CD4-positive, alpha-beta T cell treated with Interferon alpha-2 for 1 hour (primary cell): ENCODE data around the gene HOXD13.

Source experiments
- DNase-seq, 2 donors: peaks; one replicate each; pipeline ENCODE4 v3.0.0-alpha.2; 2020 to 2022

HOXD13 gene

GRCh38 chr2:176106581-176107539 is 14.3 kb downstream of the HOXD13 start, which contains the start of gene HOXD11:
TSS of gene HOXD11 (plus strand) at chr2:176107280. CDS start at chr2:176107356, 76 bp downstream.
- no peak for DNase-seq

- DNase-seq, result no peak
Observed at GRCh38 chr2:176107731-176108181, 15.2 kb downstream of the HOXD13 start.

- DNase-seq, result no peak
Observed at GRCh38 chr2:176109192-176109901, 16.8 kb downstream of the HOXD13 start.

- DNase-seq, result no peak
Observed at GRCh38 chr2:176109946-176110345, 17.4 kb downstream of the HOXD13 start.

- DNase-seq, result no peak
Observed at GRCh38 chr2:176110415-176111308, 18.1 kb downstream of the HOXD13 start.

GRCh38 chr2:176111309-176111663 is 18.8 kb downstream of the HOXD13 start:
- no peak for DNase-seq

- DNase-seq, result no peak
Observed at GRCh38 chr2:176111846-176112374, 19.4 kb downstream of the HOXD13 start.

- no peak for DNase-seq
Observed at GRCh38 chr2:176112375-176113302, 20.1 kb downstream of the HOXD13 start.

GRCh38 chr2:176114120-176114929 is 21.8 kb downstream of the HOXD13 start:
- DNase-seq, result no peak

- no peak for DNase-seq
Observed at GRCh38 chr2:176114930-176115625, 22.6 kb downstream of the HOXD13 start.

GRCh38 chr2:176115883-176116813 is 23.6 kb downstream of the HOXD13 start, which contains the start of gene HOXD10:
TSS of gene HOXD10 (plus strand) at chr2:176116778. CDS start at chr2:176116834, 56 bp downstream.
- no peak for DNase-seq

GRCh38 chr2:176117162-176117822 is 24.8 kb downstream of the HOXD13 start:
- DNase-seq, result no peak

GRCh38 chr2:176117823-176118371 is 25.4 kb downstream of the HOXD13 start:
- no peak for DNase-seq

- no peak for DNase-seq
Observed at GRCh38 chr2:176118601-176119339, 26.2 kb downstream of the HOXD13 start.

GRCh38 chr2:176120364-176121189 is 28.1 kb downstream of the HOXD13 start:
- DNase-seq, result no peak
